ENCODE results near the gene ABCD2.
A peak's percentile ranks its signal among the peaks of the same experiment; 100 is the strongest.
"Not testable (repeated sequence)": the region's sequence is repeated elsewhere in the genome, so short reads cannot be mapped to it uniquely, and the experiment has no call there.

ABCD2 gene

DNA sequence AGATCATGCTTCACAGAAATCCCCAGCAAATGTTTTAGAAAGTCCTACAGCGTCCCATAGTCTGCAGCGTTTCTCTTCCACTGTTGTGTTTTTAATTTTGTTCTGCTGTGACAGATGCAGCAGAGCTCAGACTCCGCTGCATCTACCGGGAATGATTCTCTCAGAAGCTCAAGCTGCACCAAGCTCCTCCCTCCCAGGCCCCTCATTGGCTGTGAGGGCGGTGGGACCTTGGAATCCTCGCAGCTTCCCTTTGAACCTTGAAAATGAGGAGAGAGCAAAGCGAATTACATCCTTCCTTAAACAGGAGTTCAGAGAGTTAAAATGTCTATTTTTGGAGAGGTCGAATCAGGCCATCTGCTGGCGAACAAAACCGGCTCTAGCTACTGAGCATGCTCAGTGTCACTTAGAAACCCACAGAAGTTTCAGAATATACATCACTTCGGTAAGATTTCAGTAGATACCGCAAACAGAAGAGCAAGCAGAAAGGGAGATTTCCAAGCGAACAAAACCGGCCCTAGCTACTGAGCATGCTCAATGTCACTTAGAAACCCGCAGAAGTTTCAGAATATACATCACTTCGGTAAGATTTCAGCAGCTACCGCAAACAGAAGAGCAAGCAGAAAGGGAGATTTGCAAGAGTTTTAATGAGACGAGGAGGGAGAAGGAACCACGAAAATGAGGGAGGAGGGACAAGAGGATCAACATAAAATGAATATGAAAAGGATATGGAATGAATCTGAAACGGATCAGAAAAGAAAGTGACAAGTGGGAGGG, at the start of gene ABCD2:
TSS of gene ABCD2 (minus strand) at position 144 of the 774 bp plus-strand sequence. CDS start 188 bp downstream, outside the sequence.
- peak; percentile 82 for DNase-seq

DNA sequence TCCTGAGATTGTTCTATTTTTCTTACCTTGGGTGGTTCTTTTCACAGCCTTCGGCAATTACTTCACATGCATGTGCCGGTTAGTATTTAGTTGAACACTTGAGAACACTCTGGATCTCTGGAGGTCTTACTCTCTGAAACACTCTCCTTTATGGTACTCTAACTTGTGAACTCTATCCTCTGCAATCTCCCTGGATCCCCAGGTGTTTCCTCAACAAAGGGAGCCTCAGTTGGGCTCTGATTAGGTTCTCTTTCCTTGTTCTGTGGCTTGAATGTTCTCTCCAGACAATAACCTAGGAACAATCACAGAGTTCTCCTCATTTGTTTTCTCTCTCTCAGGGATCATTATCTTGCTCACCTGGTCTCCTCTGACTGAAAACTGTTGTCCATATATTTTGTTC, 40.5 kb upstream of the ABCD2 start:
- DNase-seq = no peak

DNA sequence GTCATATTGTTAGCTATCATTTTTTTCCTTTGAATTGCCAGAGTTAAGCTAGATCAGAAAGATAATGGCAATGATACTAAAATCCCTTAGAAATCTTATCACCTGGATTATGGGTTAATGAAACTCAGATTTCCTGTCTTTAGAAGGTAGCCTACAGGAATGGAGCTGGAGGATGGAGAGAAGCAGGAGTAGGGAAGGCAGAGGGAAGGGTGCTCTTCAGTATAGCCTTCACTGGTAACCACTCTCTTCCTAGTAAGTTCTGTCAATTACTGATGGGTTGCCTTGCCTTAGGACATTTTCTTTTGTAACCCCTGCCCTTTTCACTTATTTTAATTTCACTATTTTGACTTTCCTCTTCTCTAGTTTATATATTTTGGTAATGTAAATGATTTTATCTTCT, 27.8 kb upstream of the ABCD2 start:
- DNase-seq = no peak

DNA sequence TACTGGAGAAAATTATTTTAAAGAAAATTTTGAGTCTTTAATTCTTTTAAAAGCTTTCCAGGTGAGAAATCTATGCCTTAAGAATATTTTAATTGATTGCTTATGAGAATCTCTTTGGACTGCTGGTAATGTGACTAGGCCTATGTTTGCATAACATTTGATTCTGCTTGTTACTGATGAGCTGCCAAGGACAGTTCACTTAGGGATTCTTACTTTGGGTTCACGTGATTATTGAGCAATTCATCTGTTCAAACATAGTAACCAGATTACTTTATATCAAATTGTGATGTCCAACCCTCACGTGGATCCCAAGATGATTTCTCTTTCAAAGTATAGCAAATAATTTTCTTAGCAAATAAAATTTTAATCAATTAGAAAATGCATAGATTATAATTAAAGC, 27.4 kb upstream of the ABCD2 start:
- no peak for DNase-seq

DNA sequence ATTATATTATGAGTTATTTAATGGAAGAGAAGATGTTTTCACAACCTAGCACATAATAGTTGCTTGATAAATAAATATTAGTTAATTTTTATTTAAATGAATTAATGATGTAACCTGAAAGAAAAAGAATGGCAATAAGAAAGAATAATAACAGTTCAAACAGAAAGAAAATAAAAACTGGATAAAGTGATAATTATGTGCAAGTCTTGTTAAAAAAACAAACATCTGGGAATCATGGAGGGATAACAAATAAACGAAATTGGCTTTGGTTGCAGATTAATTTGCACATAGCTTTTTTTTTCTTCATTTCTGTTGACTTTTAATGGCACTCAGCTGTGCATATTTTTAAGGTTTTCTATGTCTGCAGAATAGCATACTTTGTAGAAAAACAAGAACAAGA, 23.4 kb upstream of the ABCD2 start:
- DNase-seq = no peak

DNA sequence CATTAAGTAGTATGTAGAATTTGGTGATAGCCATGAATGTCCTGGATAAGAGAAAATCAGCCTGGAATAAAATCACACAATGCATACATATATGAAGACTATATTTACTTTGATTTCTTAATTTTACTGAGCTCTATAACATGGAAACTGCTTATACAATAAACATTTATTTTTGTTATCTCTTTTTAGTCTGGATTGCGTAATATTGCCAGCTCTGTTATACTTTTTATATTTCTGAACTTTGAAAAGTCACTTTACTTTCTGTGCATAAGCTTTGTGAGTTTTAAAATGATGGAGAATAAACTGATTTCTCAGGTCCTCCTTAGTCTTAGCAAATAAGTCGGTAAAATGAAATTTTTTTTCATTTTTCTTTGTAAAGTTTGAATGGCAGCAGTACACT, 19.2 kb upstream of the ABCD2 start:
- DNase-seq = no peak

DNA sequence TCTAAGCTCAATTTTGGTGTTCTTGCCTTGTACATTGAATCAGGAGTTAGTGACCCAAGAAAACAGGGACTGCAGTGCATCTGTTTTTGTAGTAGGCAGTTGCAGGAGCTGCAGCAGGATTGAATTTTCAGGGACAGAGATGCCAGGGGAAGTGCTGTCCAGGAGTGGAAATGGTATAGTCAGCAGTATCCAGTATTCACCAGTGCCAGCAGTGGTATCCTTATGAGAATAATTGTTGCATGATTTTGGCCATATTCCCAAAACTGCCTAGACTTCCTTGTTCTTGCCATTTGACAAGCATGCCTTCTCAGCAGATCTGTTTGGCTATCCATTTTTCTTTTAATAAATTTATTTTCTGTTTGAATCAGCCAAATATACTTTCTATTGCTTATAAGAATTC, 18.6 kb upstream of the ABCD2 start:
- DNase-seq = no peak

DNA sequence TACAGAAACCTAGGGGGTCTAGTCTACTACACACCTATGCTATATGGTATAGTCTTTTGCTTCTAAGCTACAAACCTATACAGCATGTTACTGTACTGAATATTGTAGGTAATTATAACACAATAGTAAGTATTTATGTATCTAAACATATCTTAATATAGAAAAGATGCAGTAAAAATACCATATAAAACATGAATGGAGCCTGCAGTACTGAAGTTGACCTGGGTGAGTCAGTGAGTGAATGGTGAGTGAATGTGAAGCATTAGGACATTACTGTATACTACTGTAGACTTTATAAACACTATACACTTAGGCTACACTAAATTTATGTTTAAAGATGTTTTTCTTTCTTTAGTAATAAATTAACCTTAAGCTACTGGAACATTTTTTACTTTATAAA, 13.1 kb upstream of the ABCD2 start:
- DNase-seq = no peak

DNA sequence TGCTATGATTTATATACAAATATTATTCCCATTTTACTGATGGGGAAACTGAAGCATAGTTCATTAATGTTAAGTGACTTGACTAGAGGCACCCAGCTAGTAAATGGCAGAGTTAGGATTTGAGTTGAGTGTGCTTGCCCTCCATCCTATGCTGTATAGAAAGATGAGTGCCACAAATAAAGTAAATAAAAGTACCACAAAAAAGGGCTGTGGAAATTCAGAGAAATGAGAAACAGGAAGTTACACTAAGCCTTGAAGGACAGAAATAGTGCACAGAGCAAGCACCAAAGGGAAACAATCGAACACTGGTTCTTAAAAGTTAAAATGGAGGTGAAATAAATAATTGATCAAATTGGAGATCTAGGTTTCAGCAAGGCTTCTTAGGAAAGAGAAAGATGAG, 9.2 kb upstream of the ABCD2 start:
- no peak for DNase-seq

DNA sequence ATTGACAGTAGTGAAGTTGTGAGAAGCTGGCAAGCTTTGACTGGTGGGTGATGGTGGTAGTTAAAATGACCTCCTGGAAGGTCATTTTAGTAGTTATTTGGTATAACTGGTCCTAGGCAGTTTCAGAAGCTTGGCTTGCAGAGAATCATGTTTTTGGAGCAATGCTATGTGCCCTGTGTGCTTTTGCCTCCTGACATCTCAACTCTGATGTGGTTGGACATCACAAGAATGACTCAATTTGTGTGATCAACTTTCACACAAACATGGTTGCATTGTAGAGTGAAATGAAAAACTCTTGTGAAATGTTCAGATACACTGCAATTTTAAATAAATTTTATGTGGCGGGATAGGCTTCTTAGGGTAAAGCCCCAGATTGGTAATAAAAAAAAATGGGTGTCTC, 8.3 kb upstream of the ABCD2 start:
- no peak for DNase-seq

DNA sequence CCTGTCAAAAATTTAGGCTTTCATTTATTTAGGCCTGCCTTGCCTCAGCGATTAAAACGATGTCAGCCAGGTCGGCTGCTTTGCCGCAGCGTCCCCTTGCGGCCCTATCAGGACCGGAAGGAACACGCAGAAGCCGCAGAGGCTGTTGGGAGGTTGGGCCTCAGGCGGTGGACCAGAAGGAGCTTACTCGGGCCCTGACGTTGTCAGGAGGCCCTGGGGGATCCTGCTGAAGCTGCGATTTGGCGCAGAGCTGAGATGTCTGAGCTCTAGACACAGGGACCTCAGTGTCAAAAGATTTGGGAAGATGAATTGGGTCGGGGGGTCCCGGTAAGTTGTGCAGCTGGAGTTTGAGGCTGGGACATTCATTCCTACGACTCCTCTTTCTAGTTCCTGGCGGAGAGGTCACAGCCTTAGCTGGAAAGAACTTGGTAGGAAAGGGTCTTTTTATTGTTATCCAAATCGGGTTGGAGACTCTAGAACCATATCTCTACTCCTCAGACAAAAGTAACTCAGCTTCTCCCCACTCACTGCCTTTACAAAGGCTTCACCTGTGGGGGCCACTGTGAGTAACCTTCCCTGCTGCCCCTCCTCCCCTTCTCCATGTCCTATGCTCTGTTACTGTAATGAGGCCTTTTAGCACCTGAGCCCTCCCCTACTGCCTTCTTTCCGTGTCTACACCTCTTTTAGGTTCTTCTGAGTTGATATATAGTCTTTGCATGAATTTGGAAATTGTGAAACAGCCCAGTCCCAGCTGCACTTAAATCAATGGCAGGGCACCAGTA, 6.6 kb upstream of the ABCD2 start:
- DNase-seq = no peak

DNA sequence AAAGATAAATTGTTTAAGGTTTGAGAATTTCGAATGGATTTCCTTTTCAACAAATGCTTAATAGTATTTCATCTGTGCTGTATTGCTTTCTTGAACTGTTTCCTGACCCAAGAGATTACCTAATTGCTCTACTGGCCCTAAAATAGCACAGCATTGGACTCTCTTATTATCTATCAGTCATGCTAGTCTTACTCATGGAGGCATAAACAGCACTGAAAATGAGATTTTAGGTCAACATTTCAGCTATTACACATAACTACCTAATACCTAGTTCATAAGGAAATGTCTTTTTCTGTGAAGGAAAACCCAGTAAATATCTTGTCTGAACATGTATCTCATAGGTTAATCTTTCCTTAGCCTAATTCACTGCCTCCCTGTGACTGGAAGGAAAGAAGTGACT, 4.3 kb upstream of the ABCD2 start:
- DNase-seq = no peak

DNA sequence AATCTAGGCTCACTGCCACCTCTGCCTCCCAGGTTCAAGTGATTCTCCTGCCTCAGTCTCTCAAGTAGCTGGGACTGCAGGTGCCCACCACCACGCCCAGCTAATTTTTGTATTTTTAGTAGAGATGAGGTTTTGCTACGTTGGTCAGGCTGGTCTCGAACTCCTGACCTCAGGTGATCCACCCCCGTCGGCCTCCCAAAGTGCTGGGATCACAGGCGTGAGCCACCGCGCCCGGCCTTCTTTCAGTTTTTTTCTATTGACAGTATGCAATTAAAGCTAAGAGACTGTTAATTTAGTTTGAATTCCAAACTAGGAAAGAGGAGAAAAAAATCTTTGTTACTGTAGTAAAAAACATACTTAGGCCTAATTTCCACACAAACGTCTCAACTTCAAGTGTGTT, 3.6 kb upstream of the ABCD2 start:
- not testable (repeated sequence) for DNase-seq

DNA sequence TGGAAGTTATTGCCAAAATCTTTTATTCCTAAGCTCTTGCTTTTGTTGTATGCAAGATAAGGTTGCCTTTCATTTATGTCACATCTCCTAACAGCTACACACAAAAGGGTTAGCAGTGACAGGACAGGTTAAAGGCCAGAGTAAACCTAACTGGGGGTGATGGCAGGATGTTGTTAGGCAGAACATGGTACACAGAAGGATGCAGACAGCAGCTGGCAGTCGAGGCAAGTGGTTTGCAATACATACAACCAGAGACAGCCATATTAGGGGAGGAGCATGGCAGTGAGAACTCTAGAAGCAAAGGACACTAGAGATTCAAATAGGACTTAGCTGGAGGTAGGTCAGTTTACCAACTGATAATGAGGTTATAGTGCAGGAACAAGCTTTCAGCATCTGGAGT, 2.7 kb upstream of the ABCD2 start:
- no peak for DNase-seq

DNA sequence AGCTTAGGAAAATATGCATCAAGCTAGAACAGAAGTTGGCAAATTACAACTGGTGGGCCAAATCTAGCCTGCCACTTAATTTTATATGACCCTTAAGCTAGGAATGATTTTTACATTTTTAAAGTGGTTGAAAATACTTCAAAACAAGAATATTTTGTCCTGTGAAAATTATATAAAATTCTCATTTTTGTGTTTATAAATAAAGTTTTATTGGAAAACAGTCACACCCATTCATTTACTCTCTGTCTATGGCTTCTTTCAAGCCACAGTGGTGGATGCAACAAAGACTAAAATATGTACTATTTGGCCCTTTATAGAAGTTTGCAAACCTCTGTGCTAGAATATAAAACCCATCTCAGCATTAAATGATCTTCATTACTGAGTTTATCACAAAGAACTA, 2.1 kb upstream of the ABCD2 start:
- no peak for DNase-seq

DNA sequence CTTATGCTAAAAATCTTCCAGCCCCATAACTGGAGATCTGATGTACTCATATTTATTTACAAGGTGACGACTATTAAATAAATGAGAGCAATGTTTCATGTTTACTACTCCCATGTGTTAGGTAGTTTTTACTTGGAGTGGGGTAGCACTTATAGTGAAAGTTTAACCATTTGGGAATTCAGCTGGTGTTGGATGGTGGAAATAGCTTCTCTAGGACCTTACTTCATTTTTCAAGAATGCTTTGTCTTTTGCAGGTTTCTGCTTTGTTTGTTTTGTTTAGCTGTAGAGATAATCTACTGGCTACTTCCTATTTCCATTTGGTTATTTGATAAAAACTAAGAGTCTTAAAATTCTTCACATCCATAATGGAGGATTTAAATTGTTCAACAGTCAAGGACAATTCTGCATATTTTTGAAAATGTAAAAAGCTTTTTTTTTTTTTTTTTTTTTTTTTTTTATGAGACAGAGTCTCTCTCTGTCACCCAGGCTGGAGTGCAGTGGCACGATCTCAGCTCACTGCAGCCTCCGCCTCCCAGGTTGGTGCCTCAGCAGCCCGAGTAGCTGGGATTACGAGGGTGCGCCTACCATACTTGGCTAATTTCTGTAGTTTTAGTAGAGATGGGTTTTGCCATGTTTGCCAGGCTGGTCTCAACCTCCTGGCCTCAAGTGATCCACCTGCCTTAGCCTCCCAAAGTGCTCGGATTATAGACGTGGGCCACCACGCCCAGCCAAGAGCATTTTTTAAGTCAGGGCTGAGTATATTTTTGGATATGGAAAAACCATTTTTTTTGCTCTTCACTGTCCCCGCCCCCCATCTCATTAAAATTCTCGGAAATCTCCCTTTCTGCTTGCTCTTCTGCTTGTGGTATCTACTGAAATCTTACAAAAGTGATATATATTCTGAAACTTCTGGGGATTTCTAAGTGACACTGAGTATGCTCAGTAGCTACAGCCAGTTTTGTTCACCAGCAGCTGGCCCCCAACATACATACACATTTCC, 1.4 kb upstream of the ABCD2 start:
- DNase-seq = peak; percentile 65

DNA sequence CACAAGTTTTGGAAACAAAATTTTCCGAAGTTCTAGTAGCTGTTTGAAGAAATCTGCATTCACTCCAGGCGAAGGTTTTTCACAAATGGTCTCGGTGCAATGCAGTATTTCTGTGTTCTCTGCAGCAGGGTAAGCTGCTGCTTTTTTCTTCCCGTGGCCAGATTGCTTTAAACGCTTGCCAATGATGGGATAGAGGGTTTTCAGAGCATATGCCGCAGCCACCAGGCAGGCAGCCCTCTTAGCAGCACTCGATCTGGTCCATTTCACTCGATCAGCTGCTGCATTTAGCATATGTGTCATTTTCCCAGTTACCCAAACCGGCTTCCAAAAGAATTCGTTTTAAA, 315 bp downstream of the ABCD2 start:
- peak; percentile 18 for DNase-seq

DNA sequence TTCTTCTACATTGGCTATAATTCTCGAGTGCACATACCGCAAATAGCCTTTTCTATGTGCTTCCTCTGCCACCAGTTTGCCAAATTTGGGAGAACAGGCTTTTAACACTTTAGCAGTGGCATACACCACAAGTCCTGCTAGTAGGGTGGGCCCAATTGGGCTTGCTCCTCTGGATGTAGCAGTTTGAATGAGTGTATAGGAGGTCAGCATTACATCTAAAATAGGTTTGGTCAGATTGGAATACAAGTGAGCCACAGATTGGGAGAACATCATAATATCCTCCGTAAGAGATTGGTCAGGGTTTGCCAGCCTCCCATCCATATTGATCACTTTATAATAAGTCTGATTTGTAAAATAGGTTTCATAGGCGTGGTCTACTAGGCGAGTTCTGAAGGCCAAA, 902 bp downstream of the ABCD2 start:
- no peak for DNase-seq

DNA sequence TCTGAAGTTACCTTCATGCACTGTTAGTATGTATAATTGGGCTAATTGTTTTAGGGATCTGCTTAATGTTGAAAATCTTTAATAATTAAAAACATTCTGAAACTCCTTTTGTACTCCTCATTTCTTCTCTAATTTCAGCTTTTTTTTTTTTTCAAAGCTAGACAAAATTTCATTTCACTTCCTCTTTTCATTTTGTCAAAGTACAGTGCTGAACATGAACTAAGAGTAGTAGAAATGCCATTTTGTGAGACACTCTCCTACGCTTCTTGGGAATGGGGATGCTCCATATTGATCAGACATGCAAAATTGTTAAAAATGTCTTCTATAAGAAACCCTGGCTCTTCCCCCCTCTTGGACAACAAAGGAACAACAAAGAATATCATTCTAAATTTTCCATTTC, 1.7 kb downstream of the ABCD2 start:
- DNase-seq = no peak

DNA sequence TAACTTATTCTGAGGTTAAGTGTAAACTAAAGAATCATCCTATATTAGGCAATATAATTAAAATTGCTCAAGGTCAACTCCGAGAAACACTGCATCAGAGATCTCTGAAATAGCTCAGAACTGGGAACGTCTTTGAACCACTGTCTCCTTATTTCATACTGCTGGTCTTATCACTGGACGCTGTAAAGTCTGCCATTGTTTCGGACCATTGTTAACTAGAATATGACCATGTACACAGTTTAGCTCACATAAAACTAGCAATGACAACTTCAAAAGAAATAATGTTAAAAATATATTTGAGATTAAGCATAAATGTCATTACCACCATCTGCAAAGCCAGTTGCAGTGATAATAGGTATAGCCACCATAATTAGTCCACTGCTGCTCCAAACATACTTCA, 2.9 kb downstream of the ABCD2 start:
- DNase-seq = no peak

DNA sequence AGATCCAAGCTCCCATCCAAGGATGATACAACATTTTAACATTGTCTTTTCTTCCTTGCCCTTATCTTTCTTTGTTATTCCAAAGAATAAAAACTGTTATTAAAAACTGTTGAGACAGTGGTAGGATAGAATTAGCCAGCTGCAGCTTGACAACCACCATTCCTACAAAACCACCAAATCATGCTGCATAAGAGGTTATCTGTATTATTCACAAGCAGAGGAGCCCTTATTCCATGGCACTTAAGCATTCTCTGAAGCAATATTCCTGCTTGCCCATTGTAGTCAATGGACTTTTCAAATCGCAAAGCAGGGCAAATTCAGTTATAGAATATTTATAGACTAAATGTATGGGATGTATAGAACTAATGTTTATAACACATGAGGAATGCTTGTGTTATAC, 3.4 kb downstream of the ABCD2 start:
- no peak for DNase-seq

DNA sequence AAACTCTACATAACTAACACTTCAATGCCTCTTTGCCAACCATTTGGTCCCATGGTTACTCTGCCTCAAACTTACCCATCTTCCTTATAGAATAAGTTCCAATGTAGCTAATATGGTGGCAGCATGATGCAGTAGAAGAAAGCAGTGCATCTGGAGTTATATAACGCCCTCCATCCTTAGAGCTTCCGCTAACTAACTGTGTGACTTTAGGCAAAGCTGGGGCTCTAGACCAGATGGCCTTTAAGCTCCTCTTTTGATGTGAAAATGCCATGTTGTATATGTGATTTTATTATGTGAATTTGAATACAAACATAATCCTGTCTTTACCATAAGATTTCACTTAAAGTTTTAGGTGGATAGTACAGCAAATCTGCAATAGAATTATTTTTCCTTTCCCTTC, 6.1 kb downstream of the ABCD2 start:
- DNase-seq = no peak

DNA sequence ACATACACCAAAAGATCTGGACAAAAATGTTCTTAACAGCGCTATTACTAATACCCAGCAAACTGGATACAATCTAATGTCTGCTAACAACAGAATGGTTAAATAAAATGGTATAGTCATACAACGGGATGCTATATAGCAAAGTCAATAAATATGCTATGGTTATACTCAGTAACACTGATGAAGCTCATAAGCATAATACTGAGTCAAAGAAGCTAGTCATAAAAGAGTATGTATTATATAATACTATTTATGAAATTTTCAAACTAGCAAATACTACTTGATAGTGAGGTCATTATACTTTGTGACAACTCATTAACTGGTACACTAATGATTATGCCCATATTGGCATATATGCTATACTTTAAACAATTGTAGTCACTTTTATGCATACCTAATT, 7.4 kb downstream of the ABCD2 start:
- no peak for DNase-seq

Data from stimulated activated CD4-positive, alpha-beta T cell treated with anti-CD3 and anti-CD28 coated beads, Interleukin-4, amount 100 ng/mL, for 24 hours (primary cell).